ENCODE measurements around the gene LIPM.

DNA sequence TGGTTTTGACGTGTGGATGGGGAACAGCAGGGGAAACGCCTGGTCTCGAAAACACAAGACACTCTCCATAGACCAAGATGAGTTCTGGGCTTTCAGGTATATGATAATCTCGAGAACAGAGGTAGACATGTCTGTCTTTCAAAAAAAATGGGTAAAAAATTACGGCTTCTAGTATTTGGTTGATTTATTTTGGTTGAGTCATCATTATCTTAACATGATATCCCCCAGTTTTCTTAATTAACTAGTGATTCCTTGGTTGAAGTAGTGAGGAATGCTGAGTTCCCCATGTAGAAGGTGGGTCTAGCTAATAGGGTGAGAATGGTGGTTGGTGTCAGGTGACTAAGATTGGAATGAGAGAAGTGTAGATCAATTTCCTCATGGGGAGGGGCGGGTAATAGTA lies 10.7 kb downstream of the LIPM start:
- TF ChIP-seq POLR2A (IDR thresholded peaks at IDR 0.05; ENCODE audit: low read depth, low read length) = no peak
- TF ChIP-seq POLR2AphosphoS5 (IDR thresholded peaks at IDR 0.05; ENCODE audit: low read depth, low read length) = no peak
- no peak for TF ChIP-seq TAF1 (IDR thresholded peaks at IDR 0.05; ENCODE audit: low read depth, low read length)
- no peak for TF ChIP-seq POU2F2 (IDR thresholded peaks at IDR 0.05; ENCODE audit: low read depth, low read length)

Data from GM12891 (cell line).